Jurkat, Clone E6-1 (cell line): Measurements from ENCODE around the gene RNU6-8.

Experiments
- DNase-seq: peaks from one replicate; pipeline ENCODE4 v3.0.0-alpha.2; 2011; ENCODE audit warnings: low read depth, low spot score
- H3K4me3 ChIP-seq: 2 replicates; pipeline ENCODE4 v1.5.1; 2011; ENCODE audit warnings: mild to moderate bottlenecking, low read length, control low read depth, moderate library complexity

Gene RNU6-8

GRCh38 chr14:32169191-32169590 lies 33.9 kb downstream of the RNU6-8 start:
- peak; percentile 35 for DNase-seq

DNA sequence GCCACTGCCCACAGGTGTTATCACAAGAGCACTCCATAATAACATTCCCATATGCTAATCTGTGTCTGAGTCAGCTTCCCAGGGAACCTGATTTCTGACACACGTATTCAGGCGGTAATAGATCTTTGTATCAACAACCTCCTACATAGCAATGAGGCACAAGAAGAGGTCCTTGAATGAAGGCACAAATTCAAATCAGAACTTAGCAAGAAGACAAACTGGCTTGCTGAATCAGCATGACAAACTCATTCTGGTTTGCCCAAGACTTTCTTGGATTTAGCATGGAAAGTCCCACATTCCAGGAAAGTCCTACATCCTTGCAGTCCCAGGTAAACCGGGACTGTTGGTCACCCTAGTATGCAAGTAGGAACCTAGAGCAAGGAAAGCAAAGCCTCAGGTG lies 35.2 kb downstream of the RNU6-8 start:
- no peak overlapping the region for H3K4me3 ChIP-seq
- no peak for DNase-seq

More at GRCh38 chr14:32169191-32169590, 33.9 kb downstream of the RNU6-8 start:
- no peak overlapping the region for H3K4me3 ChIP-seq

DNA sequence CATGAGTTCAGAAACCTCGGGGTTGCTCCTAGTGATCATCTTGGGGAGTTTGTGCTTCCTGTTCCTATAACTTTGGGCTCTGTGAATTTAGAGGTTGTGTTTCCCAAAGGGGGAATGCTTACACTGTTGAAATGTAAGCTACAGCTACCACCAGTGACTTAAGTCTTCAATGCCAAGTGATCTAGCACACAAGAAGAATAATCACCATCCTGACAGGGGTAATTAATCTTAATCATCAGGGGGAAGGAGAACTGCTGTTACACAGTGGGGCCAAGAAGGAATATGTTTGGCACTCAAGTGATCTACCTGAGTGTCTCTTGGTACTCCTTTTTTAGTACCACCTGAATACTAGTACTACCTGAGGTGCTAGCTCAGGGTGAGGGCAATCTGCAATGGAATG lies 36.1 kb downstream of the RNU6-8 start:
- H3K4me3 ChIP-seq, result no peak overlapping the region
- no peak for DNase-seq

DNA sequence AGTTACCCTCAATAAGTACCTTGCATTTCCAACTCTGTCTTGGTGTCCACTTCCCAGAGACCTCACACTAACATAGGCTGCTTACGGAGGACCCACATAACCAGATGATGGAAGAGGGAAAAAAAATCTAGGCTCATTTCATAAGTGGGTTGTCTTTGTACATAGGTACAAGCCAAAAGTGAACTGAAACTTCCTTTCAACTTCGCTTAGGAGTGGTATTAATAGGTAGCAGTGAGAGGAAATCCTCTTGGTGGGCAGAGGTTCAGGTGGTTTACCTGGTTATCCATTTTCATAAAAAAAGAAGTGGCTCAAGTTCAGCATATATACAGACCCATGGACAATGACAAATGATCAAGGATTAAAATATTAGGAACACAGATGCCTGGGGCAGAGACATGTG lies 37.0 kb downstream of the RNU6-8 start:
- H3K4me3 ChIP-seq, result no peak overlapping the region
- DNase-seq, result no peak
